K562 (cell line): ENCODE data around the gene NAP1L1. TPM values are rescaled to one million over a fixed set of nuclear protein-coding genes. Genes with fewer than 3 reads are reported as not detected.

Experiments used
- EP300 ChIP-seq: IDR thresholded peaks from 2 replicates; pipeline ENCODE4 v1.6.1; 2012; ENCODE audit warnings: low read length, improper control_type of control experiment
- HDGF ChIP-seq: fragments of 450-650 bp; IDR thresholded peaks from 2 replicates; pipeline ENCODE4 v1.6.1; 2016
- IRF2 ChIP-seq: sonication (generic); formaldehyde crosslinking; IDR thresholded peaks from 2 replicates; pipeline ENCODE4 v1.8.1; 2022; ENCODE audit warnings: mild to moderate bottlenecking, missing genetic modification reagents
- MYBL2 ChIP-seq, 2 experiments: fragments of 450-650 bp in 1 of 2; sonication (generic) in 1 of 2; formaldehyde crosslinking in 1 of 2; IDR thresholded peaks; 2 replicates each; pipeline versions ENCODE4 v1.6.1 to v1.8.1; 2017 to 2022; ENCODE audit warnings: borderline replicate concordance in 1 of 2, inconsistent platforms in 1 of 2, low read depth in 1 of 2, mild to moderate bottlenecking in 1 of 2, missing genetic modification reagents in 1 of 2, moderate library complexity in 1 of 2
- PRDM10 ChIP-seq: fragments of 450-650 bp; IDR thresholded peaks from 2 replicates; pipeline ENCODE4 v1.6.1; 2018; ENCODE audit not compliant: partially characterized antibody
- PTTG1 ChIP-seq: fragments of 450-650 bp; IDR thresholded peaks from 2 replicates; pipeline ENCODE4 v1.6.1; 2016; ENCODE audit warnings: low read depth, mild to moderate bottlenecking, missing genetic modification characterization, missing compliant biosample characterization
- PYGO2 ChIP-seq: fragments of 450-650 bp; IDR thresholded peaks from 2 replicates; pipeline ENCODE4 v1.6.1; 2016; ENCODE audit warnings: mild to moderate bottlenecking, missing genetic modification characterization, moderate library complexity, missing compliant biosample characterization
- RBM25 ChIP-seq: fragments of 200-400 bp; formaldehyde crosslinking; IDR thresholded peaks from 2 replicates; pipeline ENCODE4 v1.6.1; 2018; ENCODE audit warnings: low read length, low read depth, moderate library complexity; ENCODE audit not compliant: severe bottlenecking
- SMAD2 ChIP-seq: fragments of 150-350 bp; IDR thresholded peaks from 2 replicates; pipeline ENCODE4 v1.6.1; 2014; ENCODE audit warnings: low read depth, mild to moderate bottlenecking, low read length
- TSC22D4 ChIP-seq: fragments of 450-650 bp; IDR thresholded peaks from 2 replicates; pipeline ENCODE4 v1.6.1; 2016; ENCODE audit warnings: missing genetic modification characterization, missing biosample characterization, control low read depth
- ZNF347 ChIP-seq: fragments of 450-650 bp; formaldehyde crosslinking; IDR thresholded peaks from 2 replicates; pipeline ENCODE4 v1.4.0; 2020; ENCODE audit warnings: low read depth, mild to moderate bottlenecking, moderate library complexity
- ZNF766 ChIP-seq: fragments of 200-800 bp; sonication (Bioruptor generic); conservative IDR thresholded peaks from 2 replicates; pipeline ENCODE4 v1.6.1; 2016; ENCODE audit warnings: missing genetic modification characterization, missing compliant biosample characterization
- polyA plus RNA-seq, 8 experiments: library from polyadenylated mRNA; depleted of rRNA in 4 of 8; stranded (reverse) in 5 of 8; unstranded in 3 of 8; fragments of >200 nt; fragmentation: Nextera tagmentation in 2 of 8; fragmentation: Illumina TruSeq in 1 of 8; extraction: Ambion mirVana in 2 of 8; extraction: Trizol in 1 of 8; gene quantifications; 2 replicates each; pipeline versions ENCODE4 v1.2.1 to v1.2.3, GENCODE V29; 2011 to 2014; ENCODE audit warnings: inconsistent platforms in 1 of 8, missing spikeins in 1 of 8
- total RNA-seq, 7 experiments: library from RNA; depleted of rRNA in 6 of 7; stranded (reverse); fragments of >200 nt in 6 of 7; fragmentation: Illumina TruSeq in 2 of 7; extraction: Trizol in 2 of 7; gene quantifications; 2 replicates each; pipeline versions ENCODE4 v1.2.1 to v1.2.3, GENCODE V29; 2011 to 2021; ENCODE audit warnings: low replicate concordance in 1 of 7
- TF ChIP-seq, protein P1 (sequence below): fragments of 450-650 bp; formaldehyde crosslinking; IDR thresholded peaks from 2 replicates; pipeline ENCODE4 v1.4.0; 2020; ENCODE audit warnings: mild to moderate bottlenecking, moderate library complexity
- TF ChIP-seq, protein P2 (sequence below), 2 experiments: fragments of 450-650 bp; IDR thresholded peaks; 2 replicates each; pipeline ENCODE4 v1.6.1; 2018; ENCODE audit warnings: mild to moderate bottlenecking in 2 of 2, low read depth in 1 of 2; ENCODE audit not compliant: partially characterized antibody in 2 of 2
- TF ChIP-seq, protein P3 (sequence below): IDR thresholded peaks from 2 replicates; pipeline ENCODE4 v1.6.1; 2016; ENCODE audit warnings: missing genetic modification characterization, missing compliant biosample characterization

The NAP1L1 gene
- total and polyA plus RNA-seq, 9 of the 15 experiments (the other 6 are each of a cell fraction or from before 2014, with no cell fraction given) = 287 to 747 (median 450) TPM

GRCh38 chr12:76037130-76038103, 47.1 kb downstream of the NAP1L1 start (continued):
- TF ChIP-seq PYGO2 (tag) (no peak), SMAD2 (no peak), RBM25 (no peak), PTTG1 (tag) (no peak), TSC22D4 (no peak), EP300 (no peak), IRF2 (no peak), ZNF766 (CRISPR knock-in tag) (no peak), HDGF (no peak), PRDM10 (no peak), ZNF347 (CRISPR knock-in tag) (no peak), MYBL2 (IDR thresholded peaks at IDR 0.05; ENCODE audit: low read depth) (no peak), MYBL2 (CRISPR knock-in tag; IDR thresholded peaks at IDR 0.05; ENCODE audit: borderline replicate concordance) (no peak)
- TF ChIP-seq, protein P1, sequence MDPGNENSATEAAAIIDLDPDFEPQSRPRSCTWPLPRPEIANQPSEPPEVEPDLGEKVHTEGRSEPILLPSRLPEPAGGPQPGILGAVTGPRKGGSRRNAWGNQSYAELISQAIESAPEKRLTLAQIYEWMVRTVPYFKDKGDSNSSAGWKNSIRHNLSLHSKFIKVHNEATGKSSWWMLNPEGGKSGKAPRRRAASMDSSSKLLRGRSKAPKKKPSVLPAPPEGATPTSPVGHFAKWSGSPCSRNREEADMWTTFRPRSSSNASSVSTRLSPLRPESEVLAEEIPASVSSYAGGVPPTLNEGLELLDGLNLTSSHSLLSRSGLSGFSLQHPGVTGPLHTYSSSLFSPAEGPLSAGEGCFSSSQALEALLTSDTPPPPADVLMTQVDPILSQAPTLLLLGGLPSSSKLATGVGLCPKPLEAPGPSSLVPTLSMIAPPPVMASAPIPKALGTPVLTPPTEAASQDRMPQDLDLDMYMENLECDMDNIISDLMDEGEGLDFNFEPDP = no peak
- TF ChIP-seq, protein P2, sequence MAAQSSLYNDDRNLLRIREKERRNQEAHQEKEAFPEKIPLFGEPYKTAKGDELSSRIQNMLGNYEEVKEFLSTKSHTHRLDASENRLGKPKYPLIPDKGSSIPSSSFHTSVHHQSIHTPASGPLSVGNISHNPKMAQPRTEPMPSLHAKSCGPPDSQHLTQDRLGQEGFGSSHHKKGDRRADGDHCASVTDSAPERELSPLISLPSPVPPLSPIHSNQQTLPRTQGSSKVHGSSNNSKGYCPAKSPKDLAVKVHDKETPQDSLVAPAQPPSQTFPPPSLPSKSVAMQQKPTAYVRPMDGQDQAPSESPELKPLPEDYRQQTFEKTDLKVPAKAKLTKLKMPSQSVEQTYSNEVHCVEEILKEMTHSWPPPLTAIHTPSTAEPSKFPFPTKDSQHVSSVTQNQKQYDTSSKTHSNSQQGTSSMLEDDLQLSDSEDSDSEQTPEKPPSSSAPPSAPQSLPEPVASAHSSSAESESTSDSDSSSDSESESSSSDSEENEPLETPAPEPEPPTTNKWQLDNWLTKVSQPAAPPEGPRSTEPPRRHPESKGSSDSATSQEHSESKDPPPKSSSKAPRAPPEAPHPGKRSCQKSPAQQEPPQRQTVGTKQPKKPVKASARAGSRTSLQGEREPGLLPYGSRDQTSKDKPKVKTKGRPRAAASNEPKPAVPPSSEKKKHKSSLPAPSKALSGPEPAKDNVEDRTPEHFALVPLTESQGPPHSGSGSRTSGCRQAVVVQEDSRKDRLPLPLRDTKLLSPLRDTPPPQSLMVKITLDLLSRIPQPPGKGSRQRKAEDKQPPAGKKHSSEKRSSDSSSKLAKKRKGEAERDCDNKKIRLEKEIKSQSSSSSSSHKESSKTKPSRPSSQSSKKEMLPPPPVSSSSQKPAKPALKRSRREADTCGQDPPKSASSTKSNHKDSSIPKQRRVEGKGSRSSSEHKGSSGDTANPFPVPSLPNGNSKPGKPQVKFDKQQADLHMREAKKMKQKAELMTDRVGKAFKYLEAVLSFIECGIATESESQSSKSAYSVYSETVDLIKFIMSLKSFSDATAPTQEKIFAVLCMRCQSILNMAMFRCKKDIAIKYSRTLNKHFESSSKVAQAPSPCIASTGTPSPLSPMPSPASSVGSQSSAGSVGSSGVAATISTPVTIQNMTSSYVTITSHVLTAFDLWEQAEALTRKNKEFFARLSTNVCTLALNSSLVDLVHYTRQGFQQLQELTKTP (IDR thresholded peaks at IDR 0.05; ENCODE audit: low read depth in 1 of 2, partially characterized antibody in 2 of 2) = no peak
- TF ChIP-seq, protein P3, sequence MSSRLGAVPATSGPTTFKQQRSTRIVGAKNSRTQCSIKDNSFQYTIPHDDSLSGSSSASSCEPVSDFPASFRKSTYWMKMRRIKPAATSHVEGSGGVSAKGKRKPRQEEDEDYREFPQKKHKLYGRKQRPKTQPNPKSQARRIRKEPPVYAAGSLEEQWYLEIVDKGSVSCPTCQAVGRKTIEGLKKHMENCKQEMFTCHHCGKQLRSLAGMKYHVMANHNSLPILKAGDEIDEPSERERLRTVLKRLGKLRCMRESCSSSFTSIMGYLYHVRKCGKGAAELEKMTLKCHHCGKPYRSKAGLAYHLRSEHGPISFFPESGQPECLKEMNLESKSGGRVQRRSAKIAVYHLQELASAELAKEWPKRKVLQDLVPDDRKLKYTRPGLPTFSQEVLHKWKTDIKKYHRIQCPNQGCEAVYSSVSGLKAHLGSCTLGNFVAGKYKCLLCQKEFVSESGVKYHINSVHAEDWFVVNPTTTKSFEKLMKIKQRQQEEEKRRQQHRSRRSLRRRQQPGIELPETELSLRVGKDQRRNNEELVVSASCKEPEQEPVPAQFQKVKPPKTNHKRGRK (tag) = no peak
